Activated CD4-positive, alpha-beta T cell treated with anti-CD3 and anti-CD28 coated beads, Interleukin-2, amount 50 U/mL, for 16 hours (primary cell): ENCODE measurements around the gene ASTL.
A peak's percentile ranks its signal among the peaks of the same experiment; 100 is the strongest.

Experiments used
- DNase-seq: peaks from one replicate; pipeline ENCODE4 v3.0.0-alpha.2; 2020

The ASTL gene

GRCh38 chr2:96158554-96158940, 20.2 kb upstream of the ASTL start:
- no peak for DNase-seq

- peak; percentile 91 for DNase-seq
These were observed 19.6 kb upstream of the ASTL start for GRCh38 chr2:96157649-96158553.

- no peak for DNase-seq
These were observed 18.8 kb upstream of the ASTL start for GRCh38 chr2:96156926-96157648.

GRCh38 chr2:96156011-96156820, 17.9 kb upstream of the ASTL start:
- DNase-seq = peak; percentile 72

- DNase-seq = no peak
These were observed 16.4 kb upstream of the ASTL start for GRCh38 chr2:96154506-96155380.

GRCh38 chr2:96153991-96154431, 15.7 kb upstream of the ASTL start:
- no peak for DNase-seq

- DNase-seq = no peak
These were observed 15.0 kb upstream of the ASTL start for GRCh38 chr2:96153291-96153713.

GRCh38 chr2:96152304-96153161, 14.2 kb upstream of the ASTL start:
- DNase-seq = no peak

- DNase-seq = no peak
These were observed 13.4 kb upstream of the ASTL start for GRCh38 chr2:96151595-96152303.

- DNase-seq = no peak
These were observed 12.7 kb upstream of the ASTL start for GRCh38 chr2:96150791-96151594.

- no peak for DNase-seq
These were observed 11.8 kb upstream of the ASTL start for GRCh38 chr2:96150007-96150640.

GRCh38 chr2:96148410-96149217, 10.3 kb upstream of the ASTL start:
- DNase-seq = peak; percentile 97

GRCh38 chr2:96147593-96148201, 9.4 kb upstream of the ASTL start:
- DNase-seq = no peak

- DNase-seq = no peak
These were observed 8.7 kb upstream of the ASTL start for GRCh38 chr2:96146881-96147592.

- DNase-seq = peak; percentile 83
These were observed 8.0 kb upstream of the ASTL start for GRCh38 chr2:96146153-96146880.

GRCh38 chr2:96145848-96146152, 7.5 kb upstream of the ASTL start:
- DNase-seq = no peak
